HL-60/S4 treated with phorbol 12-myristate 13-acetate at 8.2 ng/mL for 4 days and 3 days (cell line): ENCODE measurements around the gene CRYGD.

Source experiments
- in situ Hi-C: fragments of 300-500 bp; cut with MboI; formaldehyde crosslinking; loops from 2 replicates; pipeline ENCODE4 v1.15.0; 2022; ENCODE audit warnings: low sequenced_read_pairs

The CRYGD gene

GRCh38 chr2:208090420-208090819, 33.9 kb downstream of the CRYGD start:
- in situ Hi-C loops, result no loop called here

DNA sequence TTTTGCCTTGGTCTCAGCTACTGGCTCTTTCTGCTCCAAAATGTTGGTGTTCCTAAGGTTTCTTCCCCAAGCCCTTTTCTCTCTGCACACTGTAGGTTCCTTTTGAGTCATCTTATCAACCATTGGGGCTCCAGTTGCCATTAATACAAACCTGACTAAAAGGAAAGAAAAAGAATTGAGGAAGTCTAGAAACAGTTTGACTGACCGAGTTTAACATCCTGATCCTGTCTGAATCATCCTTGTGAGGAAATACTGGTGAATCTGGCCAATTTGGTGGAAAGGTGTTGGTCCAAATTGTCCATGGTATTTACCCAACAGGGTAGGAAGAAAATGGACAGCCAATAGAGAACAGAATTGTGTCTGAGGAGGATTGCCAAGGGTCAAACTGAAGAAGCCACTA, 38.3 kb downstream of the CRYGD start:
- in situ Hi-C loops, result no loop called here

GRCh38 chr2:208083807-208084206, 40.5 kb downstream of the CRYGD start:
- in situ Hi-C loops, result no loop called here

GRCh38 chr2:208077276-208077675, 47.0 kb downstream of the CRYGD start:
- in situ Hi-C loops, result no loop called here

GRCh38 chr2:208074610-208075356, 49.5 kb downstream of the CRYGD start:
- in situ Hi-C loops, result no loop called here

GRCh38 chr2:208072250-208072892, 52.0 kb downstream of the CRYGD start:
- in situ Hi-C loops, result no loop called here
